GM12878 (cell line): ENCODE results near the gene FAM81B. TPM values are rescaled to one million over a fixed set of nuclear protein-coding genes. Genes with fewer than 3 reads are reported as not detected.

Experiments used
- ATAC-seq: fragments of 200-7000 bp; cut with Tn5 transposase; 3 replicates; pipeline ENCODE4 v1.9.1; 2020; ENCODE audit warnings: mild to moderate bottlenecking, moderate library complexity
- BruUV-seq: library from RNA; stranded (reverse); fragments of 400-500 nt; replicated peaks from 2 replicates; lab custom pipeline; 2021; lab: Mats Ljungman, UMichigan
- CTCF ChIA-PET: fragments of 300-600 bp; sonication (Branson Sonifier 250); formaldehyde crosslinking; extraction: SDS; loops from one replicate; lab custom pipeline; 2021; ENCODE audit warnings: inconsistent platforms; lab: Yijun Ruan, JAX
- POLR2A ChIA-PET: fragments of 350-600 bp; formaldehyde crosslinking; extraction: SDS; loops from one replicate; lab custom pipeline; 2021; ENCODE audit warnings: inconsistent platforms; lab: Charles Lee
- RAD21 ChIA-PET: fragments of 300-600 bp; sonication (Branson Sonifier 250); formaldehyde crosslinking; loops from one replicate; lab custom pipeline; 2023; ENCODE audit warnings: antibody characterized with exemption; ENCODE audit not compliant: unreplicated experiment; lab: Charles Lee
- SMC1A ChIA-PET: fragments of 300-600 bp; sonication (Branson Sonifier 250); formaldehyde crosslinking; loops from one replicate; lab custom pipeline; 2023; ENCODE audit not compliant: unreplicated experiment, uncharacterized antibody; lab: Charles Lee
- DNase-seq: peaks from one replicate; pipeline ENCODE4 v3.0.0-alpha.2; 2011; ENCODE audit warnings: low read depth, low spot score
- FAIRE-seq: peaks from 3 replicates; lab custom pipeline; 2011; peaks lifted over from hg19 to GRCh38; lab: Jason Lieb, UNC
- H2AFZ ChIP-seq: 2 replicates; pipeline ENCODE4 v1.6.0; 2011; ENCODE audit warnings: low read depth, low read length, control low read depth; ENCODE audit not compliant: control insufficient read depth
- H3K27ac ChIP-seq: 2 replicates; pipeline ENCODE4 v1.5.1; 2011; ENCODE audit warnings: control low read depth; ENCODE audit not compliant: control insufficient read depth, insufficient read depth
- H3K27me3 ChIP-seq, 2 experiments: replicated peaks in 1 of 2; 2 replicates each; pipeline versions ENCODE4 v1.6.0 to v1.6.1; 2011; ENCODE audit warnings: low read length in 1 of 2; ENCODE audit not compliant: control insufficient read depth in 2 of 2, insufficient read depth in 2 of 2
- H3K36me3 ChIP-seq, 2 experiments: 2 replicates each; pipeline ENCODE4 v1.5.1; 2011; ENCODE audit warnings: low read length in 1 of 2; ENCODE audit not compliant: control insufficient read depth in 2 of 2, insufficient read depth in 2 of 2
- H3K4me1 ChIP-seq: 2 replicates; pipeline ENCODE4 v1.6.1; 2011; ENCODE audit warnings: mild to moderate bottlenecking, low read length, moderate library complexity, mixed read lengths; ENCODE audit not compliant: control insufficient read depth, insufficient read depth
- H3K4me2 ChIP-seq: 2 replicates; pipeline ENCODE4 v1.6.0; 2011; ENCODE audit warnings: control low read depth; ENCODE audit not compliant: control insufficient read depth, insufficient read depth
- H3K4me3 ChIP-seq: fragments of 200-600 bp; sonication (generic); 2 replicates; pipeline ENCODE4 v1.5.1; 2016
- H3K79me2 ChIP-seq: 2 replicates; pipeline ENCODE4 v1.6.0; 2011; ENCODE audit warnings: low read length; ENCODE audit not compliant: control insufficient read depth, insufficient read depth
- H3K9ac ChIP-seq: 2 replicates; pipeline ENCODE4 v1.8.0; 2011; ENCODE audit warnings: low read length, control low read depth, mixed read lengths; ENCODE audit not compliant: control insufficient read depth, insufficient read depth
- H3K9me3 ChIP-seq: replicated peaks from 3 replicates; pipeline ENCODE4 v1.5.1; 2011; ENCODE audit warnings: mild to moderate bottlenecking, low read length; ENCODE audit not compliant: control insufficient read depth, insufficient read depth
- H4K20me1 ChIP-seq: 2 replicates; pipeline ENCODE4 v1.6.0; 2011; ENCODE audit not compliant: control insufficient read depth, insufficient read depth
- CREB1 ChIP-seq: IDR thresholded peaks from 2 replicates; pipeline ENCODE4 v1.6.1; 2012; ENCODE audit warnings: low read depth, mild to moderate bottlenecking, inconsistent platforms
- ESRRA ChIP-seq: IDR thresholded peaks from 2 replicates; pipeline ENCODE4 v1.6.1; 2012; ENCODE audit warnings: mild to moderate bottlenecking, low read length, improper control_type of control experiment
- GATAD2B ChIP-seq: fragments of 450-650 bp; conservative IDR thresholded peaks from 2 replicates; pipeline ENCODE4 v1.6.1; 2017; ENCODE audit warnings: low read depth, mild to moderate bottlenecking, moderate library complexity
- HDGF ChIP-seq: fragments of 450-650 bp; IDR thresholded peaks from 2 replicates; pipeline ENCODE4 v1.6.1; 2016; ENCODE audit warnings: antibody characterized with exemption
- IKZF2 ChIP-seq, 2 experiments: fragments of 450-650 bp; IDR thresholded peaks; 2 replicates each; pipeline ENCODE4 v1.6.1; 2017; ENCODE audit warnings: mild to moderate bottlenecking in 2 of 2, moderate library complexity in 2 of 2
- NRF1 ChIP-seq: conservative IDR thresholded peaks from 2 replicates; pipeline ENCODE4 v1.6.1; 2011; ENCODE audit warnings: mild to moderate bottlenecking, low read depth, low read length, improper control_type of control experiment
- PML ChIP-seq: IDR thresholded peaks from 2 replicates; pipeline ENCODE4 v1.6.1; 2012; ENCODE audit warnings: low read length, inconsistent platforms
- SMAD5 ChIP-seq: IDR thresholded peaks from 2 replicates; pipeline ENCODE4 v1.6.1; 2016; ENCODE audit warnings: antibody characterized with exemption, low read depth
- SP1 ChIP-seq: IDR thresholded peaks from one replicate; pipeline ENCODE4 v1.6.1; 2011; ENCODE audit warnings: low read depth, low read length
- STAT1 ChIP-seq: fragments of 450-650 bp; conservative IDR thresholded peaks from 2 replicates; pipeline ENCODE4 v1.6.1; 2014; ENCODE audit warnings: antibody characterized with exemption, mild to moderate bottlenecking
- SUPT20H ChIP-seq: IDR thresholded peaks from 2 replicates; pipeline ENCODE4 v1.6.1; 2011; ENCODE audit warnings: low read depth, mild to moderate bottlenecking, low read length, moderate library complexity, borderline replicate concordance; ENCODE audit not compliant: control insufficient read depth
- SUZ12 ChIP-seq: fragments of 200-600 bp; sonication (generic); IDR thresholded peaks from one replicate; pipeline ENCODE4 v1.6.1; 2018; ENCODE audit warnings: antibody characterized with exemption, mild to moderate bottlenecking; ENCODE audit not compliant: unreplicated experiment
- YBX1 ChIP-seq: fragments of 450-650 bp; IDR thresholded peaks from 2 replicates; pipeline ENCODE4 v1.6.1; 2016; ENCODE audit warnings: antibody characterized with exemption
- WGBS: methylation state at CpG from one replicate; pipeline ENCODE4 v1.1.6; 2016; ENCODE audit warnings: low lambda C conversion rate; ENCODE audit not compliant: insufficient replicate concordance, insufficient coverage; ENCODE audit errors: missing lambda C conversion rate; 5-methylcytosine and 5-hydroxymethylcytosine counted together
- in situ Hi-C: fragments of 300-500 bp; cut with MboI; formaldehyde crosslinking; loops from 9 replicates; pipeline ENCODE4 v1.14.3; 2018; ENCODE audit warnings: mixed read lengths
- intact Hi-C: fragments of 100-400 bp; cut with micrococcal nuclease; formaldehyde crosslinking; loops from one replicate; pipeline ENCODE4 v1.14.2; 2022; ENCODE audit not compliant: unreplicated experiment
- polyA plus RNA-seq, 11 experiments: library from polyadenylated mRNA; depleted of rRNA in 4 of 11; unstranded in 6 of 11; stranded (reverse) in 5 of 11; fragments of >200 nt; fragmentation: Nextera tagmentation in 4 of 11; fragmentation: Illumina TruSeq in 1 of 11; extraction: Ambion mirVana in 4 of 11; extraction: Trizol in 1 of 11; gene quantifications; 1 replicate in 1 of 11; 2 replicates in 10 of 11; pipeline versions ENCODE4 v1.2.1 to v1.2.3, GENCODE V29; 2011 to 2016; ENCODE audit warnings: inconsistent platforms in 2 of 11, missing spikeins in 2 of 11, low read depth in 1 of 11
- total RNA-seq, 4 experiments: library from RNA; depleted of rRNA in 3 of 4; stranded (reverse); fragments of >200 nt in 3 of 4; fragmentation: Illumina TruSeq in 1 of 4; extraction: Trizol in 1 of 4; gene quantifications; 2 replicates each; pipeline versions ENCODE4 v1.2.1 to v1.2.3, GENCODE V29; 2013 to 2021
- TF ChIP-seq, protein P1 (sequence below): IDR thresholded peaks from 2 replicates; pipeline ENCODE4 v1.6.1; 2011; ENCODE audit warnings: mild to moderate bottlenecking, low read depth, low read length, moderate library complexity; ENCODE audit not compliant: insufficient replicate concordance
- TF ChIP-seq, protein P2 (sequence below): IDR thresholded peaks from 2 replicates; pipeline ENCODE4 v1.6.1; 2012; ENCODE audit warnings: low read length, inconsistent platforms
- TF ChIP-seq, protein P3 (sequence below): IDR thresholded peaks from 2 replicates; pipeline ENCODE4 v1.6.1; 2011; ENCODE audit warnings: low read depth, low read length, improper control_type of control experiment, borderline replicate concordance

Gene FAM81B
- total and polyA plus RNA-seq, 10 of the 15 experiments (the other 5 are each of a cell fraction or from before 2014, with no cell fraction given), result not detected

DNA sequence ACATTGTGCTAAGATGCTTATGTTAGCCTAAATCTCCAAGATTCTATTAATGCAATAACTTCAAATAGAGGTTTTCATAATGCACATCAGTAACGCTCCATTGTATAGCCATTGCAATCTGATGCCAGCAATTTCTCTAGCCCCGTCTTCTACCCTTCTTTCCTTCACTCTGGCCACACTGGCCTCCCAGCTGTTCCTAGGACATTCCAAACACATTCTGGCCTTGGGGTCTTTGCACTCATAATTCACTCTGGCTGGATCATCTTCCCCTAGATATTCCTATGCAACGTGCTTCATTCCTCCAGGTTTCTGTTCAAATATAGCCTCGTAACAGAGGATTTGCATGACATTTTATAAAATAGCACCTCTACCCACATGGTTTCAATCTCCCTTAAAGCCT, 23.3 kb downstream of the FAM81B start:
- CTCF ChIA-PET, result no interaction called here
- no peak overlapping the region for H3K4me2 ChIP-seq
- ATAC-seq, result no peak
- DNase-seq, result no peak
- WGBS, result 3% methylated on average over 4 of the region's 4 CpGs
- POLR2A ChIA-PET, result no interaction called here
- RAD21 ChIA-PET, result no interaction called here
- no TSS peak for BruUV-seq
- no peaks in the 10 kb centered on the region for H3K4me1 ChIP-seq
- no peak overlapping the region for H2AFZ ChIP-seq
- SMC1A ChIA-PET, result no interaction called here
- H3K9ac ChIP-seq, result no peak overlapping the region
- no peak overlapping the region for H3K4me3 ChIP-seq
- intact Hi-C loops (no loop called here), in situ Hi-C loops (no loop called here)
- H3K27ac ChIP-seq, result no peak overlapping the region
- H3K27me3 ChIP-seq, result no peaks in the 10 kb centered on the region
- H4K20me1 ChIP-seq, result no peaks in the 10 kb centered on the region
- TF ChIP-seq STAT1 (no peak), SUPT20H (no peak), NRF1 (no peak), CREB1 (no peak), YBX1 (no peak), ESRRA (no peak), GATAD2B (no peak), PML (no peak), IKZF2 (IDR thresholded peaks at IDR 0.05) (no peak), SMAD5 (no peak), SP1 (no peak), SUZ12 (no peak), HDGF (no peak)
- TF ChIP-seq, protein P1, sequence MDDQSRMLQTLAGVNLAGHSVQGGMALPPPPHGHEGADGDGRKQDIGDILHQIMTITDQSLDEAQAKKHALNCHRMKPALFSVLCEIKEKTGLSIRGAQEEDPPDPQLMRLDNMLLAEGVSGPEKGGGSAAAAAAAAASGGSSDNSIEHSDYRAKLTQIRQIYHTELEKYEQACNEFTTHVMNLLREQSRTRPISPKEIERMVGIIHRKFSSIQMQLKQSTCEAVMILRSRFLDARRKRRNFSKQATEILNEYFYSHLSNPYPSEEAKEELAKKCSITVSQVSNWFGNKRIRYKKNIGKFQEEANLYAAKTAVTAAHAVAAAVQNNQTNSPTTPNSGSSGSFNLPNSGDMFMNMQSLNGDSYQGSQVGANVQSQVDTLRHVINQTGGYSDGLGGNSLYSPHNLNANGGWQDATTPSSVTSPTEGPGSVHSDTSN, result no peak
- TF ChIP-seq, protein P2, sequence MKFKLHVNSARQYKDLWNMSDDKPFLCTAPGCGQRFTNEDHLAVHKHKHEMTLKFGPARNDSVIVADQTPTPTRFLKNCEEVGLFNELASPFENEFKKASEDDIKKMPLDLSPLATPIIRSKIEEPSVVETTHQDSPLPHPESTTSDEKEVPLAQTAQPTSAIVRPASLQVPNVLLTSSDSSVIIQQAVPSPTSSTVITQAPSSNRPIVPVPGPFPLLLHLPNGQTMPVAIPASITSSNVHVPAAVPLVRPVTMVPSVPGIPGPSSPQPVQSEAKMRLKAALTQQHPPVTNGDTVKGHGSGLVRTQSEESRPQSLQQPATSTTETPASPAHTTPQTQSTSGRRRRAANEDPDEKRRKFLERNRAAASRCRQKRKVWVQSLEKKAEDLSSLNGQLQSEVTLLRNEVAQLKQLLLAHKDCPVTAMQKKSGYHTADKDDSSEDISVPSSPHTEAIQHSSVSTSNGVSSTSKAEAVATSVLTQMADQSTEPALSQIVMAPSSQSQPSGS, result no peak
- TF ChIP-seq, protein P3, sequence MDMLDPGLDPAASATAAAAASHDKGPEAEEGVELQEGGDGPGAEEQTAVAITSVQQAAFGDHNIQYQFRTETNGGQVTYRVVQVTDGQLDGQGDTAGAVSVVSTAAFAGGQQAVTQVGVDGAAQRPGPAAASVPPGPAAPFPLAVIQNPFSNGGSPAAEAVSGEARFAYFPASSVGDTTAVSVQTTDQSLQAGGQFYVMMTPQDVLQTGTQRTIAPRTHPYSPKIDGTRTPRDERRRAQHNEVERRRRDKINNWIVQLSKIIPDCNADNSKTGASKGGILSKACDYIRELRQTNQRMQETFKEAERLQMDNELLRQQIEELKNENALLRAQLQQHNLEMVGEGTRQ, result no peak
- H3K9me3 ChIP-seq, result no peaks in the 10 kb centered on the region
- no peak for FAIRE-seq
- H3K79me2 ChIP-seq, result no peaks in the 10 kb centered on the region
- no peaks in the 10 kb centered on the region for H3K36me3 ChIP-seq
